Measurements from ENCODE around the gene LRRC74B.

Gene LRRC74B

GRCh38 chr22:21014726-21015465 lies 30.9 kb upstream of the LRRC74B start, which contains the start of gene P2RX6:
Gene P2RX6 (plus strand): TSS chr22:21015165. CDS start chr22:21015175, 10 bp downstream.
- ChIA-PET CTCF (interaction anchor here (1.0 to 2.2 kb wide), 2 partner anchors 12 to 88 kb away, joined by 3 to 9 read pairs; no protein-coding TSS in a partner anchor), POLR2A (interaction anchor here (1.5 to 6.6 kb wide), 3 partner anchors 9 to 33 kb away, joined by 4 to 58 read pairs (median 22); partner anchors contain the start of genes LZTR1 and THAP7)
- no peak for DNase-seq (ENCODE audit: extremely low spot score)
- no peak for TF ChIP-seq TARDBP (IDR thresholded peaks at IDR 0.05)
- TF ChIP-seq HDGF (IDR thresholded peaks at IDR 0.05; ENCODE audit: borderline replicate concordance), result no peak
- TF ChIP-seq NFRKB (IDR thresholded peaks at IDR 0.05), result no peak

GRCh38 chr22:21015466-21016006 lies 30.2 kb upstream of the LRRC74B start:
- POLR2A ChIA-PET, result interaction anchor here (1.5 to 6.6 kb wide), 3 partner anchors 10 to 34 kb away, joined by 4 to 58 read pairs (median 22); partner anchors contain the start of genes LZTR1 and THAP7
- DNase-seq (ENCODE audit: extremely low spot score), result no peak
- CTCF ChIA-PET, result interaction anchor here (1.0 to 2.2 kb wide), 2 partner anchors 13 to 87 kb away, joined by 3 to 9 read pairs; no protein-coding TSS in a partner anchor
- TF ChIP-seq FOXK2 (IDR thresholded peaks at IDR 0.05), result no peak
- no peak for TF ChIP-seq NFRKB (IDR thresholded peaks at IDR 0.05)
- no peak for TF ChIP-seq ELF4 (IDR thresholded peaks at IDR 0.05)
- no peak for TF ChIP-seq HDGF (IDR thresholded peaks at IDR 0.05; ENCODE audit: borderline replicate concordance)
- TF ChIP-seq PKNOX1 (IDR thresholded peaks at IDR 0.05), result no peak

- ChIA-PET POLR2A (interaction anchor here (1.3 to 6.6 kb wide), 3 partner anchors 15 to 35 kb away, joined by 4 to 58 read pairs (median 5); partner anchors contain the start of genes LZTR1 and THAP7), CTCF (no interaction called here)
- DNase-seq (ENCODE audit: extremely low spot score), result no peak
- no peak for TF ChIP-seq CTBP1 (IDR thresholded peaks at IDR 0.05; ENCODE audit: borderline replicate concordance)
- TF ChIP-seq FOXM1 (IDR thresholded peaks at IDR 0.05; ENCODE audit: borderline replicate concordance), result no peak
- TF ChIP-seq BHLHE40 (IDR thresholded peaks at IDR 0.05; ENCODE audit: borderline replicate concordance), result no peak
- no peak for TF ChIP-seq L3MBTL2 (conservative IDR thresholded peaks at IDR 0.05)
- no peak for TF ChIP-seq SP1 (IDR thresholded peaks at IDR 0.05)
- no peak for TF ChIP-seq LEF1 (IDR thresholded peaks at IDR 0.05; ENCODE audit: borderline replicate concordance)
- TF ChIP-seq FOXK2 (IDR thresholded peaks at IDR 0.05), result no peak
- TF ChIP-seq TARDBP (IDR thresholded peaks at IDR 0.05), result no peak
- TF ChIP-seq ELF4 (IDR thresholded peaks at IDR 0.05), result no peak
- TF ChIP-seq FOXA1 (IDR thresholded peaks at IDR 0.05), result no peak
- TF ChIP-seq NFRKB (IDR thresholded peaks at IDR 0.05), result no peak
- TF ChIP-seq PKNOX1 (IDR thresholded peaks at IDR 0.05), result no peak
These were observed 28.9 kb upstream of the LRRC74B start for GRCh38 chr22:21016644-21017420.

- CTCF ChIA-PET, result interaction anchor here (0.7 kb wide), 1 partner anchor 18 kb away, joined by 6 read pairs; no protein-coding TSS in a partner anchor
- TF ChIP-seq FOXA1 (IDR thresholded peaks at IDR 0.05) (no peak), ZNF384 (IDR thresholded peaks at IDR 0.05) (no peak), HDGF (IDR thresholded peaks at IDR 0.05; ENCODE audit: borderline replicate concordance) (no peak)
- no peak for DNase-seq (ENCODE audit: extremely low spot score)
- POLR2A ChIA-PET, result interaction anchor here (1.7 to 2.3 kb wide), 2 partner anchors 15 to 36 kb away, joined by 4 to 5 read pairs; partner anchors contain the start of gene LZTR1
These were observed 27.4 kb upstream of the LRRC74B start for GRCh38 chr22:21018314-21018713.

GRCh38 chr22:21020802-21021429 lies 24.8 kb upstream of the LRRC74B start:
- ChIA-PET POLR2A (interaction anchor here (1.1 to 2.7 kb wide), 4 partner anchors 19 to 83 kb away, joined by 4 to 14 read pairs (median 9); partner anchors contain the start of genes LZTR1 and THAP7), CTCF (interaction anchor here (0.6 to 1.7 kb wide), 8 partner anchors 13 to 135 kb away, joined by 3 to 14 read pairs (median 5); partner anchors contain the start of gene LRRC74B)
- DNase-seq (ENCODE audit: extremely low spot score), result peak; percentile 73
- no peak for TF ChIP-seq ELF4 (IDR thresholded peaks at IDR 0.05)
- TF ChIP-seq FOXA1 (IDR thresholded peaks at IDR 0.05), result no peak
- TF ChIP-seq ARNT (IDR thresholded peaks at IDR 0.05), result no peak
- no peak for TF ChIP-seq LEF1 (IDR thresholded peaks at IDR 0.05; ENCODE audit: borderline replicate concordance)
- no peak for TF ChIP-seq HDGF (IDR thresholded peaks at IDR 0.05; ENCODE audit: borderline replicate concordance)
- no peak for TF ChIP-seq SP1 (IDR thresholded peaks at IDR 0.05)
- TF ChIP-seq L3MBTL2 (conservative IDR thresholded peaks at IDR 0.05), result no peak
- no peak for TF ChIP-seq BHLHE40 (IDR thresholded peaks at IDR 0.05; ENCODE audit: borderline replicate concordance)
- TF ChIP-seq ZNF384 (IDR thresholded peaks at IDR 0.05), result no peak
- no peak for TF ChIP-seq TARDBP (IDR thresholded peaks at IDR 0.05)
- TF ChIP-seq FOXM1 (IDR thresholded peaks at IDR 0.05; ENCODE audit: borderline replicate concordance), result no peak
- no peak for TF ChIP-seq NFRKB (IDR thresholded peaks at IDR 0.05)
- no peak for TF ChIP-seq CTBP1 (IDR thresholded peaks at IDR 0.05; ENCODE audit: borderline replicate concordance)
- TF ChIP-seq FOXK2 (IDR thresholded peaks at IDR 0.05), result no peak
- no peak for TF ChIP-seq SUZ12 (IDR thresholded peaks at IDR 0.05)

GRCh38 chr22:21022507-21022906 lies 23.2 kb upstream of the LRRC74B start:
- ChIA-PET POLR2A (interaction anchor here (2.7 kb wide), 1 partner anchor 80 kb away, joined by 12 read pairs; no protein-coding TSS in a partner anchor), CTCF (no interaction called here)
- DNase-seq (ENCODE audit: extremely low spot score), result no peak
- TF ChIP-seq FOXA1 (IDR thresholded peaks at IDR 0.05) (no peak), CTBP1 (IDR thresholded peaks at IDR 0.05; ENCODE audit: borderline replicate concordance) (no peak), ELF4 (IDR thresholded peaks at IDR 0.05) (no peak), NFRKB (IDR thresholded peaks at IDR 0.05) (no peak), LEF1 (IDR thresholded peaks at IDR 0.05; ENCODE audit: borderline replicate concordance) (no peak), HDGF (IDR thresholded peaks at IDR 0.05; ENCODE audit: borderline replicate concordance) (no peak), BHLHE40 (IDR thresholded peaks at IDR 0.05; ENCODE audit: borderline replicate concordance) (no peak), ZNF384 (IDR thresholded peaks at IDR 0.05) (no peak), ARNT (IDR thresholded peaks at IDR 0.05) (no peak), L3MBTL2 (conservative IDR thresholded peaks at IDR 0.05) (no peak), TARDBP (IDR thresholded peaks at IDR 0.05) (no peak), PKNOX1 (IDR thresholded peaks at IDR 0.05) (no peak), FOXM1 (IDR thresholded peaks at IDR 0.05; ENCODE audit: borderline replicate concordance) (no peak), FOXK2 (IDR thresholded peaks at IDR 0.05) (no peak), SP1 (IDR thresholded peaks at IDR 0.05) (no peak), SUZ12 (IDR thresholded peaks at IDR 0.05) (no peak)

Measured in HEK293T (cell line).